GM12865 (cell line): ENCODE results near the gene OR4D5.

Source experiments
- DNase-seq: peaks from one replicate; pipeline ENCODE4 v3.0.0; 2010; ENCODE audit warnings: low read depth
- H3K4me3 ChIP-seq: 2 replicates; pipeline ENCODE4 v1.5.1; 2011; ENCODE audit warnings: mild to moderate bottlenecking, low read depth, low read length, control low read depth
- TF ChIP-seq, protein P1 (sequence below): IDR thresholded peaks from 2 replicates; pipeline ENCODE4 v1.5.1; 2011; ENCODE audit warnings: low read length, control low read depth, low read depth, inconsistent platforms; ENCODE audit not compliant: insufficient read depth; ENCODE audit errors: missing control alignments

The OR4D5 gene

DNA sequence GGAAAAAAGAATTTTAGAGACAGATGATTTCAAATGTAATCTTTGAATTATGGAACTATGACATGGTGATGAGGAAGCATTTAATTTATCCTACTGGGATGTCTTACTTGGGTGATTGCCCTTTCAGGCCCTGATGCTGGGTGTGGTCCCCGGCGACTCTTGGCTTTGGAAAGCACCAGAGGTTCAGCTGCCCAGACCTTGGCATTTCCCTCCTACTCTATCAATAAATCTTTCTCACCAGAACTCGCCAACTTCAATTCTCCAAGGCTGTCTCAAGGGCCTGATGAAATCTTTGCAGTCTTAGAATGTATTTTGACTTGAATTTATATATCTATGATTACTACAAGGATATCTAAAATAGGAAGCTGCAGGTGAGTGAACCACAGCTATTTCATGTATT lies 18.5 kb upstream of the OR4D5 start:
- no peak for DNase-seq
- H3K4me3 ChIP-seq: no peak overlapping the region
- TF ChIP-seq, protein P1, sequence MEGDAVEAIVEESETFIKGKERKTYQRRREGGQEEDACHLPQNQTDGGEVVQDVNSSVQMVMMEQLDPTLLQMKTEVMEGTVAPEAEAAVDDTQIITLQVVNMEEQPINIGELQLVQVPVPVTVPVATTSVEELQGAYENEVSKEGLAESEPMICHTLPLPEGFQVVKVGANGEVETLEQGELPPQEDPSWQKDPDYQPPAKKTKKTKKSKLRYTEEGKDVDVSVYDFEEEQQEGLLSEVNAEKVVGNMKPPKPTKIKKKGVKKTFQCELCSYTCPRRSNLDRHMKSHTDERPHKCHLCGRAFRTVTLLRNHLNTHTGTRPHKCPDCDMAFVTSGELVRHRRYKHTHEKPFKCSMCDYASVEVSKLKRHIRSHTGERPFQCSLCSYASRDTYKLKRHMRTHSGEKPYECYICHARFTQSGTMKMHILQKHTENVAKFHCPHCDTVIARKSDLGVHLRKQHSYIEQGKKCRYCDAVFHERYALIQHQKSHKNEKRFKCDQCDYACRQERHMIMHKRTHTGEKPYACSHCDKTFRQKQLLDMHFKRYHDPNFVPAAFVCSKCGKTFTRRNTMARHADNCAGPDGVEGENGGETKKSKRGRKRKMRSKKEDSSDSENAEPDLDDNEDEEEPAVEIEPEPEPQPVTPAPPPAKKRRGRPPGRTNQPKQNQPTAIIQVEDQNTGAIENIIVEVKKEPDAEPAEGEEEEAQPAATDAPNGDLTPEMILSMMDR: no peak

DNA sequence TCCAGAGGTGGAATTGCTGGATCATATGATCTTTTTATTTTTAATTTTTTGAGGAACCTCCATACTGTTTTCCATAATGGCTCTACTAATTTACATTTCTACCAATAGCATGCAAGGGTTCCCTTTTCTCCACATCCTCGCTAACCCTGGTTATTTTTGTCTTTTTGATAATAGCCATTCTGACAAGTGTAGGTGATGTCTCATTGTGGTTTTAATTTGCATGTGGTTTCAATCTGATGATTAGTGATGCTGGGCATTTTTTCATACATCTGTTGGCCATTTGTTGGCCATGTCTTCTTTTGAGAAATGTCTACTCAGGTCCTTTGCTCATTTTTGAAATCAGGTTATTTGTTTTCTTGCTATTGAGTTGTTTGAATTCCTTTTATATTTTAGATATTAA lies 15.4 kb upstream of the OR4D5 start:
- TF ChIP-seq, protein P1: no peak
- no peak overlapping the region for H3K4me3 ChIP-seq
- no peak for DNase-seq

DNA sequence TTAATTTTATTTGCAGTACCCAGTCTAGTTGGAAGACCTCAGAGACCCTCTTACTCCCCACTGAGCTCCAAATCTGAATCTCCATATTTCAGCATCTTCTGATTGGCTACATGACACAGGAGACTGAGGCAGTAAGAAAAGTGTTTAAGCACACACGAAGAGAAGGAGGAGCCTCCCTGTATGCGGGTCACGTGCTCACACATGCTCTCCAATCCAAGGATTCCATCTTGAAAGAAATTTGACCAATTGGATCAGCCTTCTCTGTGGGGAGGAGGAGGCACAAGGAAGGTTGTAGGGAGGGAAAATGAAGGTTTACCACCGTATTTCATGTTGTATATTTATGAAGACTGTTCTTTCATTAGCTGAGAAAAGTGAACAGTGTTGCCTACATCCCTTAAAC lies 3.0 kb downstream of the OR4D5 start:
- TF ChIP-seq, protein P1: no peak
- H3K4me3 ChIP-seq: no peak overlapping the region
- DNase-seq: no peak

DNA sequence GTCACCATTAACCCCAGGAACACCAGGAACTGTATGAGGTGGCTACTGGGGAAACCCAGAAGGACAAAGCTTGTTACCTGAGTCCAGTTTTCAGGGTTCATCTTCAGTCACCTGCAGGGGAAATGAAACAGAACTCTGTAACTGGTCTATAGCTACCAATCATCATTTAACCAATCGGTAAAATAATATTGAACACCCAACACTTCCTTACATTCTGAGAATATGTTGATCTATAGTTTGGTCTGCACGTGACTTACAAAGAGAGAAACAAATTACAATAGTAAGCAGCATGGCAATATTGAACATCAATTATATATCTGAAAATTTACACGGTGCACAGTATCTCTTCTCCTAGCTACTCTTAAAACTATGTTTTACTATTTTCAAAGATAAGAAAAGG lies 4.3 kb downstream of the OR4D5 start, which contains the start of gene OR6T1:
OR6T1 (minus strand) TSS at position 101 of the 400 bp plus-strand sequence; CDS start at position 101, 0 bp downstream.
- TF ChIP-seq, protein P1: no peak
- H3K4me3 ChIP-seq: no peak within 1 kb of the TSS
- no peak for DNase-seq

DNA sequence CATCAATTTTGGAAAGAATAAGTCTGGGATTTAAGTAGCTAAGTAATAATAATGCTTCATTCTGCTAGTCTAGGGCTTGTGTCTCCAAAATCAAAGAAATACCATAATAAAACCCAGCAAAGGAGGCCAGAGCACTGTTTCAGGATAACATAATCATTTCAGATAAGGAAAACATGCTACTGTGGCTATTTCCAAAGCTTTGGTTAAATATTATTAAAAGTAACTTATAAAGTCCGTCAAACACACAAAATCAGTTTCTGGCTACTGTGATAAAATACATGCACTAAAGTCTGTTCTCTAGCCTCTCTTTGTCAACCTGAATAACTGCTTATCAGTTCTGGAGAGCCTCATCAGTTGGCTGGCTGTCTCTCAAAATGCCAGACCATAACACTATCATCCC lies 5.7 kb downstream of the OR4D5 start:
- no peak overlapping the region for H3K4me3 ChIP-seq
- DNase-seq: no peak
- TF ChIP-seq, protein P1: no peak

DNA sequence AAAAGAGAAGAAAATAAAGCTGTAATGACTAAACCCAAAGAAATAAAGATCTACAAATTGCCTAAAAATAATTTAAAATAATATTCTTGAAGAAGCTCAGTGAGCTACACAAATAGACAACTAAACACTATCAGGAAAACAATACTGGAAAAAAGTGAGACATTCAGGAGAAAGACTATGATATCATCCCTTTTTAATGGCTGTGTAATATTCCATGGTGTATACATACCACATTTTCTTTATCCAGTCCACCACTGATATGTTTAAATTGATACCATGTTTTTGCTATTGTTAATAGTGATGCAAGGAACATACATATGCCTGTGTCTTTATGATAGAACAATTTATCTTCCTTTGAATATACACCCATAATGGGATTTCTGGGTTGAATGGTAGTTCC lies 17.3 kb downstream of the OR4D5 start:
- TF ChIP-seq, protein P1: no peak
- no peak for DNase-seq
- H3K4me3 ChIP-seq: no peak overlapping the region

DNA sequence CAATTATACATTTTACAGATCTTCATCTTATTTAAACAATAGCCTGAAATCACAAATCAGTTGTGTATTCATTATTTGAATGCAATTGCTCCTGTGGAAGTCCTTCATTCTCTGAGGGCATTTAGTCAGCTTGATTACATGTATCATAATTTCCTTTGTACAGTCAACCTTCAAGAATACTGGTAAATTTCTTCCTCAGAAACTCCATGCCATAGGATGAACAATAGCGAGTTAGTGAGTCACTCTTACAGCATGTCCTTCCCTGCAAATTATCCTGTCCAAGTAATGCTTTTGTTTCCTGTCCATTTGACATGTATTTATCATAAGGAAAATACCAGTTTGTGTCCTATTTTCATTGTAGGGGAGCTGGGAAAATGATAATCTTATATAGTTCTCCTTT lies 34.4 kb downstream of the OR4D5 start:
- DNase-seq: no peak
- no peak overlapping the region for H3K4me3 ChIP-seq
- TF ChIP-seq, protein P1: no peak
